C4-2B (cell line): ENCODE measurements around the gene MAML3.

Experiments used
- ZFX ChIP-seq: fragments of 450-650 bp; IDR thresholded peaks from 2 replicates; pipeline ENCODE4 v1.6.1; 2017
- TF ChIP-seq, protein P1 (sequence below): fragments of 450-650 bp; conservative IDR thresholded peaks from 2 replicates; pipeline ENCODE4 v1.5.1; 2017; ENCODE audit warnings: mild to moderate bottlenecking

DNA sequence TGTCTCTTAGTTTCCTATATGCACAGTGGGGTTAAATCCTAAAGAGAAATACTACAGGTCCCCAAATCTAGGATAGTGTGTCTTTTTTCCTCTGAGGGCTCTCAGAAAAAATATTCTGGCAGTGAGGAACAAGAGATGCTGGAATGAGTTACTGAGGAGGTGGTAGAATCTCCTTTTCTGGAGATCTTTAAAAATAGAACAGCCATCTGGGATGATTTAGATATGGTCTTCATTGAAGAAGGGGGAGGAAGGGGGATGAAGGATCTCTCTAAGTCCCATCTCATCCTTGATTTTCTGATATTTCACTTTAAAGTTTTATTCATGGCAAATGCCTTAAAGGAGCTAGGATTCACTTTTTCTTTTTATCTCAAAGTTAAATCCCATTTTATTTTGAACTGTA lies 235.0 kb downstream of the MAML3 start:
- TF ChIP-seq, protein P1, sequence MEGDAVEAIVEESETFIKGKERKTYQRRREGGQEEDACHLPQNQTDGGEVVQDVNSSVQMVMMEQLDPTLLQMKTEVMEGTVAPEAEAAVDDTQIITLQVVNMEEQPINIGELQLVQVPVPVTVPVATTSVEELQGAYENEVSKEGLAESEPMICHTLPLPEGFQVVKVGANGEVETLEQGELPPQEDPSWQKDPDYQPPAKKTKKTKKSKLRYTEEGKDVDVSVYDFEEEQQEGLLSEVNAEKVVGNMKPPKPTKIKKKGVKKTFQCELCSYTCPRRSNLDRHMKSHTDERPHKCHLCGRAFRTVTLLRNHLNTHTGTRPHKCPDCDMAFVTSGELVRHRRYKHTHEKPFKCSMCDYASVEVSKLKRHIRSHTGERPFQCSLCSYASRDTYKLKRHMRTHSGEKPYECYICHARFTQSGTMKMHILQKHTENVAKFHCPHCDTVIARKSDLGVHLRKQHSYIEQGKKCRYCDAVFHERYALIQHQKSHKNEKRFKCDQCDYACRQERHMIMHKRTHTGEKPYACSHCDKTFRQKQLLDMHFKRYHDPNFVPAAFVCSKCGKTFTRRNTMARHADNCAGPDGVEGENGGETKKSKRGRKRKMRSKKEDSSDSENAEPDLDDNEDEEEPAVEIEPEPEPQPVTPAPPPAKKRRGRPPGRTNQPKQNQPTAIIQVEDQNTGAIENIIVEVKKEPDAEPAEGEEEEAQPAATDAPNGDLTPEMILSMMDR: no peak
- no peak for TF ChIP-seq ZFX
